Activated CD4-positive, alpha-beta T cell treated with anti-CD3 and anti-CD28 coated beads for 36 hours (primary cell): ENCODE data around the gene MOB3B. TPM values are rescaled to one million over a fixed set of nuclear protein-coding genes. Genes with fewer than 3 reads are reported as not detected.

Source experiments
- ATAC-seq: fragments of 200-7000 bp; cut with Tn5 transposase; one replicate; pipeline ENCODE4 v1.10.0; 2021; ENCODE audit warnings: mild to moderate bottlenecking, moderate library complexity
- CTCF ChIA-PET: fragments of 350-600 bp; sonication (Branson Sonifier 250); formaldehyde crosslinking; loops from one replicate; lab custom pipeline; 2021; ENCODE audit warnings: antibody characterized with exemption; lab: Charles Lee
- POLR2A ChIA-PET: fragments of 350-600 bp; sonication (Branson Sonifier 250); formaldehyde crosslinking; loops from one replicate; lab custom pipeline; 2021; ENCODE audit warnings: antibody characterized with exemption, inconsistent platforms; lab: Charles Lee
- DNase-seq: peaks from one replicate; pipeline ENCODE4 v3.0.0-alpha.2; 2020
- H3K27ac Mint-ChIP-seq: one replicate; pipeline ENCODE4 v1.8.0; 2021; ENCODE audit warnings: mixed read lengths
- H3K27me3 Mint-ChIP-seq: one replicate; pipeline ENCODE4 v1.8.0; 2021; ENCODE audit warnings: mixed read lengths
- H3K36me3 Mint-ChIP-seq: one replicate; pipeline ENCODE4 v1.8.0; 2021; ENCODE audit warnings: low read depth, mixed read lengths
- H3K4me1 Mint-ChIP-seq: one replicate; pipeline ENCODE4 v1.8.0; 2021; ENCODE audit warnings: mixed read lengths
- H3K4me3 Mint-ChIP-seq: one replicate; pipeline ENCODE4 v1.8.0; 2021; ENCODE audit warnings: mild to moderate bottlenecking, moderate library complexity, mixed read lengths
- H3K9me3 Mint-ChIP-seq: one replicate; pipeline ENCODE4 v1.8.0; 2021; ENCODE audit warnings: low read depth, mixed read lengths
- intact Hi-C, 2 experiments: fragments of 100-400 bp; cut with DNase I in 1 of 2; cut with micrococcal nuclease in 1 of 2; formaldehyde crosslinking; loops; one replicate each; pipeline versions ENCODE4 v1.14.2 to v1.15.1; 2022 to 2024; cut with DNase I, micrococcal nuclease
- total RNA-seq, 2 experiments: library from RNA; stranded (reverse); gene quantifications; one replicate each; pipeline ENCODE4 v1.2.3, GENCODE V29; 2021

The MOB3B gene
- total RNA-seq, 2 experiments from 2014 or later: 0.80 to 0.88 TPM

GRCh38 chr9:27353474-27354229, 176.0 kb downstream of the MOB3B start:
- CTCF ChIA-PET: interaction anchor here (0.6 to 1.0 kb wide), 4 partner anchors 14 to 177 kb away, joined by 4 to 5 read pairs (median 4); no protein-coding TSS in a partner anchor
- no peaks in the 10 kb centered on the region for H3K36me3 Mint-ChIP-seq
- intact Hi-C loops: no loop called here
- peak; percentile 20 for DNase-seq
- H3K27me3 Mint-ChIP-seq: no peaks in the 10 kb centered on the region
- POLR2A ChIA-PET: no interaction called here
- H3K9me3 Mint-ChIP-seq: no peaks in the 10 kb centered on the region
- peaks cover 15% of the 10 kb centered on the region for H3K4me1 Mint-ChIP-seq
- no peak overlapping the region for H3K27ac Mint-ChIP-seq
- peak; percentile 53 for ATAC-seq
- no peak overlapping the region for H3K4me3 Mint-ChIP-seq

- CTCF ChIA-PET: interaction anchor here (0.6 to 1.0 kb wide), 3 partner anchors 18 to 177 kb away, joined by 4 read pairs; no protein-coding TSS in a partner anchor
- intact Hi-C loops: no loop called here
Observed at GRCh38 chr9:27353166-27353473, 176.5 kb downstream of the MOB3B start.

DNA sequence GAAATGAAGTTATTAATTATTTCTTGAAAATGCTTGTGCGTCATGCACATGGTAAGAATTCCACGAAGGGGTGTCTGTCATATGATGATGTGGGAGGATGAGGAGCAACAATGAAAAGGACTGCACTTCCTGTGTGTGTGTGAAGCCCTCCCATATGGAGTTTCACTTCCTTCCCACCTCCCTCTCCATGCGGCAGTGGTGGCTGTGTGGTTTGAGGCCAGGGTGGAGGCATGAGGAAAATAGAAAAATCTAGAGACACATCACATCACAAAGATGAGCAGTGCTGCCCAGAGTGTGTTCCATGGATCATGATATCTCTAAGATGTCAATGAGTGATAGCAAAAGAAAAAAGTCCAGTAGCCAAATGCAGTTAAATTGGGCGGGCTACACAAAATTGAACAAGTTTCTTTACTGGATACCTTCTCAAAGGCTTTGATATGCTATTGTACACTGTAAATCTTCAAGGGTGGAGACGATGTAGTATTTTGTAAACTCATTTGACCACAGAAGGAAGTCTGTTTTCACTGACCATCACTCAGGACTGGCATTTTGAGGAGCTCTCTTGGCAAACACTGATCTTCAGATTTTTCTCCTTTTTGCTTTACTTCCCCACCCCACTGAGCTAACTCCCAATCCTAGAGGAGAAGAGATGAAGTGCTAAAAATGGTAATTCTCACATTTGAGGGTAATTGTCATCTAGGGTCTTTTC, 177.0 kb downstream of the MOB3B start:
- Mint-ChIP-seq H3K4me3 (no peak overlapping the region), H3K4me1 (peaks cover 15% of the 10 kb centered on the region), H3K27me3 (no peaks in the 10 kb centered on the region), H3K36me3 (no peaks in the 10 kb centered on the region), H3K27ac (no peak overlapping the region), H3K9me3 (no peaks in the 10 kb centered on the region)
- DNase-seq (peak; percentile 32), ATAC-seq (peak; percentile 42)
- ChIA-PET CTCF (interaction anchor here (0.6 kb wide), 1 partner anchor 178 kb away, joined by 4 read pairs; no protein-coding TSS in a partner anchor), POLR2A (no interaction called here)
- intact Hi-C loops: no loop called here

More at GRCh38 chr9:27353166-27353473, 176.5 kb downstream of the MOB3B start:
- Mint-ChIP-seq H3K4me3 (no peak overlapping the region), H3K4me1 (peaks cover 15% of the 10 kb centered on the region), H3K9me3 (no peaks in the 10 kb centered on the region), H3K27me3 (no peaks in the 10 kb centered on the region), H3K27ac (no peak overlapping the region), H3K36me3 (no peaks in the 10 kb centered on the region)
- DNase-seq: no peak
- POLR2A ChIA-PET: no interaction called here
- ATAC-seq: peak; percentile 26

DNA sequence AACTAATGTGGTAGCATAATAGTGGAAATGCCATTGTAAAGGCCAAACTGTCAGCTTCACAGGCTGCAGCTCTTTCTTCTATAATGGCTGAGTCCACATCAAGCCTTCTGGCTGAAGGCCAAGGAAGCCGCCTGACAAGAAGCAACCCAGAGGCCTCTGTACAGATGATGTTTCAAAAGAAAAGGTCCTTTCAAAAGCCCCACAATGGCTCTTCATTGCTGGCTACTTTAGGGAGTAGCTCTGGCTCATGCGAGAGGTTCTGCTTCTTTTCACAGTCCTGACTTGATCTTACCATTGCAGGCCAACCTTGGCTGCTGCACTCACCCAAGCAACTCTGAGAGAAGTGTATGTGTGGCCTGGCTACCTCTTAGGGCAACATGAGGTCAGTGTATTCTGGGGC, 178.2 kb downstream of the MOB3B start:
- intact Hi-C loops: no loop called here
- POLR2A ChIA-PET: no interaction called here

GRCh38 chr9:27350382-27350976, 179.1 kb downstream of the MOB3B start:
- Mint-ChIP-seq H3K36me3 (no peaks in the 10 kb centered on the region), H3K27ac (no peak overlapping the region), H3K9me3 (no peaks in the 10 kb centered on the region), H3K4me1 (peaks cover 15% of the 10 kb centered on the region), H3K4me3 (no peak overlapping the region), H3K27me3 (no peaks in the 10 kb centered on the region)
- intact Hi-C loops: no loop called here
- ATAC-seq: no peak
- no peak for DNase-seq
- ChIA-PET POLR2A (no interaction called here), CTCF (no interaction called here)

More for the DNA sequence above, 178.2 kb downstream of the MOB3B start:
- H3K36me3 Mint-ChIP-seq: no peaks in the 10 kb centered on the region
- no peak overlapping the region for H3K27ac Mint-ChIP-seq
- H3K4me1 Mint-ChIP-seq: peaks cover 15% of the 10 kb centered on the region
- no peaks in the 10 kb centered on the region for H3K9me3 Mint-ChIP-seq
- ATAC-seq (no peak), DNase-seq (no peak)
- no peaks in the 10 kb centered on the region for H3K27me3 Mint-ChIP-seq
- CTCF ChIA-PET: no interaction called here
- H3K4me3 Mint-ChIP-seq: no peak overlapping the region

GRCh38 chr9:27349698-27350080, 179.9 kb downstream of the MOB3B start:
- Mint-ChIP-seq H3K4me3 (no peak overlapping the region), H3K4me1 (peaks cover 15% of the 10 kb centered on the region), H3K36me3 (no peaks in the 10 kb centered on the region), H3K9me3 (no peaks in the 10 kb centered on the region), H3K27me3 (no peaks in the 10 kb centered on the region), H3K27ac (no peak overlapping the region)
- intact Hi-C loops: no loop called here
- DNase-seq (no peak), ATAC-seq (no peak)
- ChIA-PET POLR2A (no interaction called here), CTCF (no interaction called here)

DNA sequence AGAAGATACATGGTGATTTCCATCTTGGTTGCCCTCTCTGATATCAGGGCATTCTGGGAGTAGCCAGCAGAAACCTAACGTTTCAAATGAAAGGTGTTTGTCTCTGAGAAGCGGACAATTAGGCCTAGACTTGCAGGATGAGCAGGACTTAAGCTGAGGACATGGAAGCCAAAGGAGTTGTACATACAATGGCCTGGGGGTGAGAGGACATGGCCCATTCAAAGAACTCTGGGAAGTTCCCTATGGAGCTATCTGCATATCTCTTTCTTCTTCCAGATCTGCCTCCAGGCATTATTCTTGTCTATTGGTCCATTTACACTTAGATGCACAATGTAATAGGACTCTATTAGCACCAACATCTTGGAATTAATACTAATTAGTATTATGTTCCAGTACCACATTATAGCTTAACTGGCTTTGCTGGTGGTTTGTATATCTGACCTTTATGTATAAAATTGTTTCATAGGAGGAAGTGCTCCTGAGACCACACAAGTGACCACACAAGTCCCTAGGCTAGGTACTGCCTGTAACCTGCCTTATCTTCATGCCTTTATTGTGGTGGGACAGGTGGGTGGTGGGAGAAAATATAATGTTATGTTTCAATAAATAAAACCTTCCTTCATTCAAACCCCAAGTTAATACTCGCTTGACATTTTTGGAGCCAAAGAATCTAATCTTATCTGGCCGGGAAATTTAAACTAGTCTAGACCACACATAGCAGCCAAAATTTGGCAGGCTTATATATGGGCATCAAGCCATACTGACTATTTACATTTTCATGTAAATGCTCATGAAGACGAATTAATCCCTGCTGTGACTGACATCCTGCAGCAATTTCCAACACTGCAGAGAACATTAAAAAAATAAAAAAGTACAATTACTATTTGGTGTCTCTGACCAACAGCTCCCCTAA, 180.6 kb downstream of the MOB3B start:
- Mint-ChIP-seq H3K4me1 (peaks cover 15% of the 10 kb centered on the region), H3K27me3 (no peaks in the 10 kb centered on the region), H3K9me3 (no peaks in the 10 kb centered on the region), H3K36me3 (no peaks in the 10 kb centered on the region), H3K27ac (no peak overlapping the region), H3K4me3 (no peak overlapping the region)
- POLR2A ChIA-PET: no interaction called here
- ATAC-seq (no peak), DNase-seq (no peak)
- CTCF ChIA-PET: interaction anchor here (0.6 kb wide), 1 partner anchor 101 kb away, joined by 3 read pairs; no protein-coding TSS in a partner anchor
- intact Hi-C loops: no loop called here

DNA sequence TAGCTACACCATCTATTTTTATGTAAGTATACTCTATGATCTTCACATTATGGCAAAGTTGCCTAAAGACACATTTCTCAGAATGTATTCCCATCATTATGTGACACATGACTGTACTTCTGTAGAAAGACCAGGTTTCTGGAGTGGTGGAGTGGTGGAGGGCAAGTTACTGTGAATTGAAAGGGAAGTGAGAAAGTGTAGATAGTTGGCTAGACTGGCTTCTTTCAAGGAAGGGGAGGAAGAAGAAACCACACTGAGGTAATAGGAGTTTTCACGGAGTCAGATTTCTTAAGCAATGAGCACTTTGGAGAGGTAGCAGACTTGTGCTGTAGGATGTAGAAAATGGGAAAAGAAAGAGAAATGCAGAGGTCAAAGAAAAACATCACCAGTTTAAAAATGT, 181.7 kb downstream of the MOB3B start:
- no peak for DNase-seq
- peaks cover 12% of the 10 kb centered on the region for H3K4me1 Mint-ChIP-seq
- ChIA-PET POLR2A (no interaction called here), CTCF (no interaction called here)
- peaks cover 2% of the 10 kb centered on the region for H3K9me3 Mint-ChIP-seq
- no peak for ATAC-seq
- H3K36me3 Mint-ChIP-seq: no peaks in the 10 kb centered on the region
- no peak overlapping the region for H3K4me3 Mint-ChIP-seq
- no peaks in the 10 kb centered on the region for H3K27me3 Mint-ChIP-seq
- intact Hi-C loops: no loop called here
- no peak overlapping the region for H3K27ac Mint-ChIP-seq

DNA sequence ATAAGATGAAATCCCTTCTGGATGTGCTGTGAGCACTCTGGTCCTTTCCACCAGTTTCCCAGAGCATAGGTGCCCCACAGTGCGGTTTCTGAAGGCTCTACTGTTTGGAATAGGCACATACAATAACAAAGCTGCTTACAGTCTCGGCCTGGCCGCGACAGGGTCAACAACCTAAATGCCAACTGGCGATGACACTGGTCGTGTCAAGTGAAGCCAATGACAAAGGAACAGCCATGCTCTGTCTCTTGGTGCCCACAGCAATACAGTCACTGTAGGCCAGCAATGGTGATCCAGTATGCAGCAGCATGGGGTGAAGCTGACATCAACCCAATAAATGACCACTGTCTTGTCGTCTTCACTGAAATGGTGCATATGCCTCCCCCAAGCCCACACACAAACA, 184.8 kb downstream of the MOB3B start:
- CTCF ChIA-PET: no interaction called here
- no peaks in the 10 kb centered on the region for H3K27me3 Mint-ChIP-seq
- intact Hi-C loops: no loop called here
- ATAC-seq (no peak), DNase-seq (no peak)
- H3K4me3 Mint-ChIP-seq: no peak overlapping the region
- POLR2A ChIA-PET: no interaction called here
- H3K9me3 Mint-ChIP-seq: peaks cover 2% of the 10 kb centered on the region
- H3K36me3 Mint-ChIP-seq: no peaks in the 10 kb centered on the region
- H3K27ac Mint-ChIP-seq: no peak overlapping the region
- H3K4me1 Mint-ChIP-seq: no peaks in the 10 kb centered on the region

DNA sequence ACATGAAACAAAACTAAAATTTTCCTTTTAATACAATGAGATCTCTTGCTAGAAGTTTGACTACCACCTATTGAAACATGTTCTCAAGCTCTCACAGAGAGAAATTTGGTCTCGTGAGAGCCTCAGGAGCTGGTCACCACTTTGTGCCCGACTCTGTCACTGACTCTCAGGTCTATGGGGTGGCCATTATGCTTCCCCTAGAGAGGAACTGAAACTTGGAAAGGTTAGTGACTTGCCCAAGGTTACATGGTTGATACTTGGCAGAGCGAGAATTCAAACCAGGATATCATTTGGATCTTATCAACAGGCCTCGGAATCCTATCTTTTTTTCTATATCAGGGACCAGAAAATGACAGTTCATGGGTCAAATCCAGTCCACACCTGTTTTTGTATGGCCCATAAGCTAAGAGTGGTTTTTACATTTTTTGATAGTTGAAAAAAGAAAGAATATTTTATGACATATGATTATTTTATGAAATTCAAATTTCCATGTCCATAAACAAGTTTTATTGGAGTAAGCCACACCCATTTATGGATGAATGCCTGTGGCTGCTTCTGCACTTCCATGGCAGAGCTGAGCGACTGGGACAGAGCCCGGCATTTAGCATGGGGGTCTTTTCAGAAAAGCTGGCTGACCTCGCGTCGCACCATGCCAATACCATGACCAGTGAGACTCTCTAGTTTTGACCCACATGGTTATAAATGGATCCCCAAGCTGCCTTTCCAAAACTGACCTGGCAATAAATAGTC, 187.9 kb downstream of the MOB3B start:
- CTCF ChIA-PET: interaction anchor here (0.5 to 0.7 kb wide), 2 partner anchors 20 to 148 kb away, joined by 3 to 5 read pairs; no protein-coding TSS in a partner anchor
- Mint-ChIP-seq H3K9me3 (peaks cover 2% of the 10 kb centered on the region), H3K4me1 (no peaks in the 10 kb centered on the region), H3K4me3 (no peak overlapping the region), H3K27ac (no peak overlapping the region), H3K27me3 (no peaks in the 10 kb centered on the region), H3K36me3 (no peaks in the 10 kb centered on the region)
- POLR2A ChIA-PET: no interaction called here
- intact Hi-C loops: no loop called here
- ATAC-seq: no peak
- DNase-seq: no peak
